ENCODE results near the gene PPFIA2.

Gene PPFIA2

GRCh38 chr12:81333812-81334211 is 425.3 kb downstream of the PPFIA2 start:
- no peak for DNase-seq

- DNase-seq = no peak
These were observed 427.1 kb downstream of the PPFIA2 start for GRCh38 chr12:81332054-81332453.

- no peak for DNase-seq
These were observed 428.7 kb downstream of the PPFIA2 start for GRCh38 chr12:81330480-81330879.

- DNase-seq = no peak
These were observed 430.1 kb downstream of the PPFIA2 start for GRCh38 chr12:81329085-81329484.

GRCh38 chr12:81327425-81327824 is 431.7 kb downstream of the PPFIA2 start:
- no peak for DNase-seq

GRCh38 chr12:81325086-81325485 is 434.1 kb downstream of the PPFIA2 start:
- no peak for DNase-seq

- DNase-seq = no peak
These were observed 444.1 kb downstream of the PPFIA2 start for GRCh38 chr12:81314903-81315531.

- DNase-seq = no peak
These were observed 455.2 kb downstream of the PPFIA2 start for GRCh38 chr12:81303935-81304334.

GRCh38 chr12:81300454-81300853 is 458.7 kb downstream of the PPFIA2 start:
- DNase-seq = no peak

- DNase-seq = no peak
These were observed 461.5 kb downstream of the PPFIA2 start for GRCh38 chr12:81297601-81298000.

- DNase-seq = no peak
These were observed 462.4 kb downstream of the PPFIA2 start for GRCh38 chr12:81296556-81297305.

- no peak for DNase-seq
These were observed 463.9 kb downstream of the PPFIA2 start for GRCh38 chr12:81295251-81295650.

GRCh38 chr12:81294325-81295190 is 464.6 kb downstream of the PPFIA2 start:
- no peak for DNase-seq

GRCh38 chr12:81288651-81289050 is 470.5 kb downstream of the PPFIA2 start:
- no peak for DNase-seq

GRCh38 chr12:81284137-81284536 is 475.0 kb downstream of the PPFIA2 start:
- DNase-seq = no peak

- DNase-seq = no peak
These were observed 484.3 kb downstream of the PPFIA2 start for GRCh38 chr12:81274637-81275529.

- DNase-seq = no peak
These were observed 488.8 kb downstream of the PPFIA2 start for GRCh38 chr12:81270385-81270784.

GRCh38 chr12:81263072-81263471 is 496.1 kb downstream of the PPFIA2 start:
- DNase-seq = no peak

GRCh38 chr12:81261508-81262207 is 497.5 kb downstream of the PPFIA2 start:
- DNase-seq = no peak

- DNase-seq = no peak
These were observed 499.8 kb downstream of the PPFIA2 start for GRCh38 chr12:81259360-81259759.

GRCh38 chr12:81257947-81258551 is 501.1 kb downstream of the PPFIA2 start:
- DNase-seq = no peak
